HCT116 (cell line): ENCODE results near the gene CDKN1A. TPM values are rescaled to one million over a fixed set of nuclear protein-coding genes. Genes with fewer than 3 reads are reported as not detected.
"Not testable (repeated sequence)": the region's sequence is repeated elsewhere in the genome, so short reads cannot be mapped to it uniquely, and the experiment has no call there.

Source experiments
- ATAC-seq: fragments of 200-7000 bp; cut with Tn5 transposase; 2 replicates; pipeline ENCODE4 v1.9.1; 2020; ENCODE audit warnings: mild to moderate bottlenecking, moderate library complexity
- BruUV-seq: library from RNA; stranded (reverse); fragments of 400-500 nt; replicated peaks from 2 replicates; lab custom pipeline; 2021; lab: Mats Ljungman, UMichigan
- CTCF ChIA-PET: fragments of 300-600 bp; sonication (Branson Sonifier 250); formaldehyde crosslinking; loops from one replicate; lab custom pipeline; 2021; ENCODE audit warnings: antibody characterized with exemption; lab: Charles Lee
- POLR2A ChIA-PET: fragments of 300-600, 350-600 bp; sonication (Branson Sonifier 250); formaldehyde crosslinking; loops from one replicate; lab custom pipeline; 2021; ENCODE audit warnings: antibody characterized with exemption; lab: Charles Lee
- RAD21 ChIA-PET, 2 experiments: fragments of 300-600 bp; sonication (Branson Sonifier 250); formaldehyde crosslinking; loops; one replicate each; lab custom pipeline; 2023; ENCODE audit warnings: low total read pairs in 2 of 2; ENCODE audit not compliant: uncharacterized antibody in 2 of 2, unreplicated experiment in 2 of 2, low non-redundant PET in 1 of 2; lab: Charles Lee
- DNase-seq: peaks from one replicate; pipeline ENCODE4 v3.0.0-alpha.2; 2010; ENCODE audit warnings: low read depth, low spot score
- H2AFZ ChIP-seq: fragments of 200-600 bp; shearing (Covaris generic), sonication (generic); 2 replicates; pipeline ENCODE4 v1.6.1; 2017; ENCODE audit warnings: low read depth, mixed run types, mixed read lengths, antibody characterized with exemption, low read length; ENCODE audit not compliant: poor library complexity, severe bottlenecking
- H3K27ac ChIP-seq: 2 replicates; pipeline ENCODE4 v1.5.1; 2012; ENCODE audit warnings: low read depth, low read length
- H3K27me3 ChIP-seq: fragments of 200-600 bp; sonication (generic); 2 replicates; pipeline ENCODE4 v1.6.1; 2016; ENCODE audit warnings: mixed run types, low read length, mixed read lengths; ENCODE audit not compliant: insufficient read depth
- H3K36me3 ChIP-seq, 2 experiments: fragments of 200-500 bp in 1 of 2; fragments of 200-600 bp in 1 of 2; sonication (Bioruptor generic) in 1 of 2; sonication (generic) in 1 of 2; 2 replicates each; pipeline versions ENCODE4 v1.5.1 to v1.6.1; 2014 to 2016; ENCODE audit warnings: low read length in 2 of 2, inconsistent platforms in 1 of 2, mixed read lengths in 1 of 2, mixed run types in 1 of 2; ENCODE audit not compliant: insufficient read depth in 2 of 2, control insufficient read depth in 1 of 2
- H3K4me1 ChIP-seq, 2 experiments: fragments of 200-600 bp in 1 of 2; sonication (generic) in 1 of 2; 2 replicates each; pipeline versions ENCODE4 v1.5.1 to v1.6.1; 2012 to 2017; ENCODE audit warnings: low read length in 2 of 2, inconsistent platforms in 1 of 2, mild to moderate bottlenecking in 1 of 2, mixed read lengths in 1 of 2, mixed run types in 1 of 2, moderate library complexity in 1 of 2; ENCODE audit not compliant: insufficient read depth in 2 of 2, control insufficient read depth in 1 of 2
- H3K4me2 ChIP-seq: fragments of 200-600 bp; sonication (generic); 2 replicates; pipeline ENCODE4 v1.6.1; 2017; ENCODE audit warnings: mixed run types, low read length, mixed read lengths
- H3K4me3 ChIP-seq, 2 experiments: fragments of 200-600 bp in 1 of 2; sonication (generic) in 1 of 2; replicated peaks in 1 of 2; 2 replicates each; pipeline ENCODE4 v1.5.1; 2011 to 2016; ENCODE audit warnings: low read length in 2 of 2, control low read depth in 1 of 2, low read depth in 1 of 2, mild to moderate bottlenecking in 1 of 2, mixed read lengths in 1 of 2, mixed run types in 1 of 2
- H3K79me2 ChIP-seq: fragments of 200-600 bp; sonication (generic); 2 replicates; pipeline ENCODE4 v1.6.1; 2017; ENCODE audit warnings: mild to moderate bottlenecking, mixed run types, low read length, moderate library complexity, mixed read lengths; ENCODE audit not compliant: insufficient read depth
- H3K9ac ChIP-seq: fragments of 200-600 bp; sonication (generic); 2 replicates; pipeline ENCODE4 v1.6.1; 2016; ENCODE audit warnings: low read length, mixed read lengths
- H3K9me2 ChIP-seq: fragments of 200-600 bp; sonication (generic), shearing (Covaris generic); 2 replicates; pipeline ENCODE4 v1.6.1; 2017; ENCODE audit warnings: mixed run types, mild to moderate bottlenecking, moderate library complexity; ENCODE audit not compliant: insufficient read depth
- H3K9me3 ChIP-seq, 2 experiments: fragments of 200-500 bp in 1 of 2; fragments of 200-600 bp in 1 of 2; sonication (Bioruptor generic) in 1 of 2; sonication (generic) in 1 of 2; 2 replicates each; pipeline ENCODE4 v1.6.1; 2014 to 2017; ENCODE audit warnings: low read length in 2 of 2, mixed read lengths in 2 of 2, inconsistent platforms in 1 of 2, low read depth in 1 of 2, mild to moderate bottlenecking in 1 of 2, mixed run types in 1 of 2, moderate library complexity in 1 of 2; ENCODE audit not compliant: control insufficient read depth in 1 of 2, insufficient read depth in 1 of 2
- H4K20me1 ChIP-seq: fragments of 200-600 bp; sonication (generic), shearing (Covaris generic); 2 replicates; pipeline ENCODE4 v1.6.1; 2017; ENCODE audit warnings: mixed run types, mild to moderate bottlenecking, moderate library complexity; ENCODE audit not compliant: insufficient read depth
- ATF3 ChIP-seq: IDR thresholded peaks from 2 replicates; pipeline ENCODE4 v1.6.1; 2012
- CBX3 ChIP-seq: IDR thresholded peaks from 2 replicates; pipeline ENCODE4 v1.6.1; 2012; ENCODE audit warnings: low read depth
- EGR1 ChIP-seq: IDR thresholded peaks from 2 replicates; pipeline ENCODE4 v1.6.1; 2012; ENCODE audit warnings: low read depth
- EZH2phosphoT487 ChIP-seq: fragments of 200-600 bp; IDR thresholded peaks from 2 replicates; pipeline ENCODE4 v1.6.1; 2018; ENCODE audit warnings: antibody characterized with exemption, borderline replicate concordance
- FOSL1 ChIP-seq: IDR thresholded peaks from 2 replicates; pipeline ENCODE4 v1.6.1; 2012; ENCODE audit warnings: low read depth
- JUND ChIP-seq: IDR thresholded peaks from 2 replicates; pipeline ENCODE4 v1.6.1; 2012
- POLR2A ChIP-seq: IDR thresholded peaks from 2 replicates; pipeline ENCODE4 v1.7.0; 2011; ENCODE audit warnings: borderline replicate concordance; ENCODE audit not compliant: insufficient read depth, insufficient read length; ENCODE audit errors: extremely low read depth
- POLR2AphosphoS5 ChIP-seq: IDR thresholded peaks from 2 replicates; pipeline ENCODE4 v1.6.1; 2011; ENCODE audit warnings: mild to moderate bottlenecking, low read depth, low read length, moderate library complexity
- RAD21 ChIP-seq: IDR thresholded peaks from 2 replicates; pipeline ENCODE4 v1.6.1; 2012; ENCODE audit warnings: low read depth, mild to moderate bottlenecking
- SIN3A ChIP-seq: IDR thresholded peaks from 2 replicates; pipeline ENCODE4 v1.6.1; 2012; ENCODE audit warnings: low read depth
- YY1 ChIP-seq: IDR thresholded peaks from 2 replicates; pipeline ENCODE4 v1.6.1; 2011; ENCODE audit warnings: low read length, low read depth, moderate library complexity, mild to moderate bottlenecking; ENCODE audit not compliant: insufficient replicate concordance; ENCODE audit errors: extremely low read depth
- ZBTB33 ChIP-seq: IDR thresholded peaks from 2 replicates; pipeline ENCODE4 v1.6.1; 2011; ENCODE audit warnings: mild to moderate bottlenecking, low read length, moderate library complexity; ENCODE audit not compliant: insufficient replicate concordance; ENCODE audit errors: extremely low read depth
- ZFX ChIP-seq: fragments of 450-650 bp; IDR thresholded peaks from 2 replicates; pipeline ENCODE4 v1.6.1; 2017
- intact Hi-C: fragments of 100-400 bp; cut with micrococcal nuclease; formaldehyde crosslinking; loops from 2 replicates; pipeline ENCODE4 v1.10.0; 2022
- total RNA-seq: library from RNA; stranded (reverse); gene quantifications from one replicate; pipeline ENCODE4 v1.2.1, GENCODE V29; 2021; ENCODE audit not compliant: unreplicated experiment

The CDKN1A gene
- total RNA-seq, 1 experiment from 2014 or later = 179 TPM

- TF ChIP-seq EZH2phosphoT487 (no peak), POLR2A (no peak), CBX3 (no peak)
Observed at GRCh38 chr6:36651659-36652379, 26.7 kb upstream of the CDKN1A start (continued).

GRCh38 chr6:36654469-36654868 lies 24.0 kb upstream of the CDKN1A start:
- intact Hi-C loops, ATAC-seq, H3K36me3 ChIP-seq, H3K4me2 ChIP-seq, H3K9me2 ChIP-seq, H3K9ac ChIP-seq, H2AFZ ChIP-seq, BruUV-seq, DNase-seq, H3K27me3 ChIP-seq, H4K20me1 ChIP-seq, H3K4me3 ChIP-seq, RAD21 ChIA-PET, H3K9me3 ChIP-seq, H3K79me2 ChIP-seq, H3K27ac ChIP-seq, CTCF ChIA-PET: not testable (repeated sequence)
- peaks cover 15 to 20% of the 10 kb centered on the region in 2 experiments; a peak in 3 of 4 replicates for H3K4me1 ChIP-seq
- POLR2A ChIA-PET = interaction anchor here (1.4 to 1.5 kb wide), 2 partner anchors 12 to 24 kb away, joined by 3 to 4 read pairs; partner anchors contain the start of gene CDKN1A

GRCh38 chr6:36655085-36655724 lies 23.3 kb upstream of the CDKN1A start:
- ATAC-seq = no peak
- no peaks in the 10 kb centered on the region for H3K9me3 ChIP-seq
- no peak overlapping the region for H3K4me3 ChIP-seq
- H3K9ac ChIP-seq = no peak overlapping the region
- no peaks in the 10 kb centered on the region for H4K20me1 ChIP-seq
- no peaks in the 10 kb centered on the region for H3K27me3 ChIP-seq
- H3K9me2 ChIP-seq = no peaks in the 10 kb centered on the region
- no peak overlapping the region for H3K4me2 ChIP-seq
- peaks cover 8 to 15% of the 10 kb centered on the region in 2 experiments; a peak in 2 of 4 replicates for H3K4me1 ChIP-seq
- ChIA-PET CTCF (no interaction called here), RAD21 (no interaction called here), POLR2A (interaction anchor here (1.4 to 1.5 kb wide), 2 partner anchors 13 to 23 kb away, joined by 3 to 4 read pairs; partner anchors contain the start of gene CDKN1A)
- no TSS peak for BruUV-seq
- DNase-seq = no peak
- H3K27ac ChIP-seq = no peak overlapping the region
- no peaks in the 10 kb centered on the region for H3K79me2 ChIP-seq
- no peak overlapping the region for H2AFZ ChIP-seq
- intact Hi-C loops = no loop called here
- no peaks in the 10 kb centered on the region for H3K36me3 ChIP-seq
- TF ChIP-seq SIN3A (no peak), JUND (no peak), POLR2A (no peak), ZFX (no peak), RAD21 (no peak), CBX3 (no peak), FOSL1 (no peak), YY1 (no peak), ATF3 (no peak), EGR1 (no peak), POLR2AphosphoS5 (no peak), ZBTB33 (no peak)
